Measurements from ENCODE around the gene PTPN4. TPM values are rescaled to one million over a fixed set of nuclear protein-coding genes. Genes with fewer than 3 reads are reported as not detected.

Gene PTPN4
- total RNA-seq, 2 donors from 2014 or later = 52.6 to 69.8 TPM

DNA sequence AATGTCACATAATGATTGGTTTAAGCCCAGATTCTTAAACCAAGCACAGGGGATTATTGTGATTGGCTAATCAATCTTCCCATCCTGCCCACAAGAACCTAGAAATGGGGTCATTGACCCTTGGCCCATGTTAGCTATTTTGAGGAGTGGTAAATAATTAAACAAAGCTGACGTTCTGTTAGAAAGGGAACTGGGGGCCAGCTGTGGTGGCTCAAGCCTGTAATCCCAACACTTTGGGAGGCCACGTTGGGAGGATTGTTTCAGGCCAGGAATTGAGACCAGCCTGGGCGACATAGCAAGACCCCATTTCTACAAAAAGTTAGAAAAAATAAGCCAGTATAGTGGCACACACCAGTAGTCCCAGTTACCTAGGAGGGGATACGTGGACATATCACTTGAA, 37.8 kb upstream of the PTPN4 start:
- Histone ChIP-seq H3K27me3 (ENCODE audit: control insufficient read depth, insufficient read depth, low read length, poor library complexity, severe bottlenecking) (no peaks in the 10 kb centered on the region), H3K9ac (ENCODE audit: extremely low read depth, low read length, poor library complexity, severe bottlenecking) (no peak overlapping the region), H3K4me1 (ENCODE audit: control insufficient read depth, insufficient read depth, low read length) (no peaks in the 10 kb centered on the region), H3K36me3 (ENCODE audit: control insufficient read depth, insufficient read depth, low read length) (no peaks in the 10 kb centered on the region), H3K27ac (ENCODE audit: low read depth, low read length) (no peak overlapping the region), H3K4me3 (ENCODE audit: low read length) (no peak overlapping the region), H3K9me3 (ENCODE audit: control insufficient read depth, low read length) (no peaks in the 10 kb centered on the region)
- Mint-ChIP-seq H3K36me3 (ENCODE audit: low read depth) (no peaks in the 10 kb centered on the region), H3K4me1 (no peaks in the 10 kb centered on the region), H3K27me3 (ENCODE audit: insufficient read depth) (no peaks in the 10 kb centered on the region), H3K4me3 (no peak overlapping the region), H3K27ac (no peak overlapping the region), H3K9me3 (peaks cover 4% of the 10 kb centered on the region)
- TF ChIP-seq, protein P1, sequence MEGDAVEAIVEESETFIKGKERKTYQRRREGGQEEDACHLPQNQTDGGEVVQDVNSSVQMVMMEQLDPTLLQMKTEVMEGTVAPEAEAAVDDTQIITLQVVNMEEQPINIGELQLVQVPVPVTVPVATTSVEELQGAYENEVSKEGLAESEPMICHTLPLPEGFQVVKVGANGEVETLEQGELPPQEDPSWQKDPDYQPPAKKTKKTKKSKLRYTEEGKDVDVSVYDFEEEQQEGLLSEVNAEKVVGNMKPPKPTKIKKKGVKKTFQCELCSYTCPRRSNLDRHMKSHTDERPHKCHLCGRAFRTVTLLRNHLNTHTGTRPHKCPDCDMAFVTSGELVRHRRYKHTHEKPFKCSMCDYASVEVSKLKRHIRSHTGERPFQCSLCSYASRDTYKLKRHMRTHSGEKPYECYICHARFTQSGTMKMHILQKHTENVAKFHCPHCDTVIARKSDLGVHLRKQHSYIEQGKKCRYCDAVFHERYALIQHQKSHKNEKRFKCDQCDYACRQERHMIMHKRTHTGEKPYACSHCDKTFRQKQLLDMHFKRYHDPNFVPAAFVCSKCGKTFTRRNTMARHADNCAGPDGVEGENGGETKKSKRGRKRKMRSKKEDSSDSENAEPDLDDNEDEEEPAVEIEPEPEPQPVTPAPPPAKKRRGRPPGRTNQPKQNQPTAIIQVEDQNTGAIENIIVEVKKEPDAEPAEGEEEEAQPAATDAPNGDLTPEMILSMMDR (conservative IDR thresholded peaks at IDR 0.05) = no peak
- WGBS, 2 experiments (ENCODE audit: insufficient coverage in 1 of 2, insufficient read length in 1 of 2) = 91 to 96% methylated on average over 3 to 4 of the region's 4 CpGs
- no peak for DNase-seq

DNA sequence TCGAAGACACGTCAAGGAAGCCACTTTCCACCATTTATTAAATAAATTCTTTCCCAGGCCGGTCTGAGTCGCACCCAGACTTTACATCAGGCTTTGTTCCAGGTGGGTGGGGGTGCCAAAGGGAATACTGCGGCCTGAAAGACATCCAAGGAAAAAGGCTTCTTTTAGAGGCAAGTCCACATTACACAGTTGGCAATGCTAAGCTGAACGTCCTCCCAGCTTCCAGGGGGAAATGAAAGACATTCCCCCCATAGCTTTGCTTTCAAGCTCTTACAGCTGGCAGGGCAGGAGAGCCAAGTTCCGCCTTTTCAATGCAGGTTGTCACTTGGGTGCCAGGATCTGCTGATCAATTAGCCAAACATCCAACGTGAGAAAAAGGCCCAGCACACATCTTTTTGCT, 36.5 kb upstream of the PTPN4 start:
- Mint-ChIP-seq H3K4me1 (no peaks in the 10 kb centered on the region), H3K27ac (no peak overlapping the region), H3K4me3 (no peak overlapping the region), H3K9me3 (peaks cover 4% of the 10 kb centered on the region), H3K36me3 (ENCODE audit: low read depth) (no peaks in the 10 kb centered on the region), H3K27me3 (ENCODE audit: insufficient read depth) (no peaks in the 10 kb centered on the region)
- Histone ChIP-seq H3K9me3 (ENCODE audit: control insufficient read depth, low read length) (no peaks in the 10 kb centered on the region), H3K4me1 (ENCODE audit: control insufficient read depth, insufficient read depth, low read length) (no peaks in the 10 kb centered on the region), H3K4me3 (ENCODE audit: low read length) (no peak overlapping the region), H3K27ac (ENCODE audit: low read depth, low read length) (no peak overlapping the region), H3K27me3 (ENCODE audit: control insufficient read depth, insufficient read depth, low read length, poor library complexity, severe bottlenecking) (no peaks in the 10 kb centered on the region), H3K9ac (ENCODE audit: extremely low read depth, low read length, poor library complexity, severe bottlenecking) (no peak overlapping the region), H3K36me3 (ENCODE audit: control insufficient read depth, insufficient read depth, low read length) (no peaks in the 10 kb centered on the region)
- DNase-seq = no peak
- whole genome bisulfite sequencing, 2 experiments (ENCODE audit: insufficient coverage in 1 of 2, insufficient read length in 1 of 2) = 75 to 80% methylated on average over 2 to 8 of the region's 8 CpGs
- TF ChIP-seq, protein P1 (conservative IDR thresholded peaks at IDR 0.05) = no peak

DNA sequence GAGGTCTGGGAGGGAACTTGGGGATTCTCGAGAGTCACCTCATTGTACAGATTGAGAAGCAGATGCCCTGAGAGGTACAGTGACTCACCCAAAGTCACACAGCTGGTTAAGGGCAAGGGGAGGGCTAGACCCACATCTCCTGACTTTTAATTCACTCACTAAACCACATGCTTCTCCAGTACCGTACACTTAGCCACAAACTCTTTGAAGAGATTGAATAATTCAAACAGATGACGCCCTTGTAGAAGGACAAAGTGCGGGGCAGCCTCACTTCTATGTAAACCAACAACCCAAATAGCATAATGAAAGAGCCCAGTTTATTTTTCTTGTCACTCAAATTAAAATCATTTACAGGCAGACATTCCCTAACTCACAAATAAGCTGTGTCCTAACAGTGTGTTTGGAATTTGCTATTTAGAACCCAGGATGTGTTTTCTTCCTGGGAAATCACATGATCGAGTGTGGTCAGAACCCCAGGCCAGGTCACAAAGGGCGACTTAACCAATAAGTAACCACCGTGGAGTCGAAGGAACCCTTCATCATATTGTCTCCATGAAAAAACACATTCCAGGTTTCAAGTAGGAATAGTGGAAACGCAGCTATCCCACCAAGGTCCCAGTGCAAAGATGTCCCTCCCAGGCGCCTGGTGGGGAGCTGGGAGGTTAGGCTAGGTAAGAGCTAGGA, 35.8 kb upstream of the PTPN4 start:
- no peak overlapping the region for H3K27ac ChIP-seq (ENCODE audit: low read depth, low read length)
- no peaks in the 10 kb centered on the region for H3K36me3 Mint-ChIP-seq (ENCODE audit: low read depth)
- DNase-seq = no peak
- H3K4me3 ChIP-seq (ENCODE audit: low read length) = no peak overlapping the region
- no peaks in the 10 kb centered on the region for H3K4me1 Mint-ChIP-seq
- 84 to 86% methylated on average over 8 to 10 of the region's 10 CpGs for WGBS, 2 experiments (ENCODE audit: insufficient coverage in 1 of 2, insufficient read length in 1 of 2)
- H3K4me3 Mint-ChIP-seq = no peak overlapping the region
- H3K9me3 Mint-ChIP-seq = peaks cover 4% of the 10 kb centered on the region
- H3K36me3 ChIP-seq (ENCODE audit: control insufficient read depth, insufficient read depth, low read length) = no peaks in the 10 kb centered on the region
- H3K27me3 ChIP-seq (ENCODE audit: control insufficient read depth, insufficient read depth, low read length, poor library complexity, severe bottlenecking) = no peaks in the 10 kb centered on the region
- H3K9me3 ChIP-seq (ENCODE audit: control insufficient read depth, low read length) = no peaks in the 10 kb centered on the region
- H3K27ac Mint-ChIP-seq = no peak overlapping the region
- H3K9ac ChIP-seq (ENCODE audit: extremely low read depth, low read length, poor library complexity, severe bottlenecking) = no peak overlapping the region
- H3K4me1 ChIP-seq (ENCODE audit: control insufficient read depth, insufficient read depth, low read length) = no peaks in the 10 kb centered on the region
- TF ChIP-seq, protein P1 (conservative IDR thresholded peaks at IDR 0.05) = no peak
- no peaks in the 10 kb centered on the region for H3K27me3 Mint-ChIP-seq (ENCODE audit: insufficient read depth)

Data from endodermal cell (in vitro differentiated cells).